Activated CD4-positive, alpha-beta T cell treated with anti-CD3 and anti-CD28 coated beads for 36 hours (primary cell): ENCODE measurements around the gene SETDB1. TPM values are rescaled to one million over a fixed set of nuclear protein-coding genes. Genes with fewer than 3 reads are reported as not detected.

Experiments
- ATAC-seq: fragments of 200-7000 bp; cut with Tn5 transposase; one replicate; pipeline ENCODE4 v1.10.0; 2021; ENCODE audit warnings: mild to moderate bottlenecking, moderate library complexity
- CTCF ChIA-PET: fragments of 350-600 bp; sonication (Branson Sonifier 250); formaldehyde crosslinking; loops from one replicate; lab custom pipeline; 2021; ENCODE audit warnings: antibody characterized with exemption; lab: Charles Lee
- POLR2A ChIA-PET: fragments of 350-600 bp; sonication (Branson Sonifier 250); formaldehyde crosslinking; loops from one replicate; lab custom pipeline; 2021; ENCODE audit warnings: antibody characterized with exemption, inconsistent platforms; lab: Charles Lee
- DNase-seq: peaks from one replicate; pipeline ENCODE4 v3.0.0-alpha.2; 2020
- H3K27ac Mint-ChIP-seq: one replicate; pipeline ENCODE4 v1.8.0; 2021; ENCODE audit warnings: mixed read lengths
- H3K27me3 Mint-ChIP-seq: one replicate; pipeline ENCODE4 v1.8.0; 2021; ENCODE audit warnings: mixed read lengths
- H3K36me3 Mint-ChIP-seq: one replicate; pipeline ENCODE4 v1.8.0; 2021; ENCODE audit warnings: low read depth, mixed read lengths
- H3K4me1 Mint-ChIP-seq: one replicate; pipeline ENCODE4 v1.8.0; 2021; ENCODE audit warnings: mixed read lengths
- H3K4me3 Mint-ChIP-seq: one replicate; pipeline ENCODE4 v1.8.0; 2021; ENCODE audit warnings: mild to moderate bottlenecking, moderate library complexity, mixed read lengths
- H3K9me3 Mint-ChIP-seq: one replicate; pipeline ENCODE4 v1.8.0; 2021; ENCODE audit warnings: low read depth, mixed read lengths
- intact Hi-C, 2 experiments: fragments of 100-400 bp; cut with DNase I in 1 of 2; cut with micrococcal nuclease in 1 of 2; formaldehyde crosslinking; loops; one replicate each; pipeline versions ENCODE4 v1.14.2 to v1.15.1; 2022 to 2024; cut with DNase I, micrococcal nuclease
- total RNA-seq, 2 experiments: library from RNA; stranded (reverse); gene quantifications; one replicate each; pipeline ENCODE4 v1.2.3, GENCODE V29; 2021

The SETDB1 gene
- total RNA-seq, 2 experiments from 2014 or later, result 48.8 to 52.7 TPM

- DNase-seq, result no peak
- H3K4me3 Mint-ChIP-seq, result no peak overlapping the region
- POLR2A ChIA-PET, result no interaction called here
- no peak for ATAC-seq
- H3K4me1 Mint-ChIP-seq, result peaks cover 7% of the 10 kb centered on the region
- CTCF ChIA-PET, result no interaction called here
- H3K27ac Mint-ChIP-seq, result no peak overlapping the region
- H3K9me3 Mint-ChIP-seq, result no peaks in the 10 kb centered on the region
- H3K36me3 Mint-ChIP-seq, result no peaks in the 10 kb centered on the region
- intact Hi-C loops, result no loop called here
- no peaks in the 10 kb centered on the region for H3K27me3 Mint-ChIP-seq
Observed at GRCh38 chr1:150902751-150903150, 23.4 kb upstream of the SETDB1 start.

- Mint-ChIP-seq H3K4me3 (no peak overlapping the region), H3K27ac (no peak overlapping the region), H3K9me3 (no peaks in the 10 kb centered on the region), H3K36me3 (no peaks in the 10 kb centered on the region), H3K27me3 (no peaks in the 10 kb centered on the region), H3K4me1 (peaks cover 7% of the 10 kb centered on the region)
- ATAC-seq, result no peak
- no peak for DNase-seq
- ChIA-PET POLR2A (no interaction called here), CTCF (no interaction called here)
- intact Hi-C loops, result no loop called here
Observed at GRCh38 chr1:150905301-150905700, 20.9 kb upstream of the SETDB1 start.

- ATAC-seq, result no peak
- Mint-ChIP-seq H3K4me1 (peaks cover 7% of the 10 kb centered on the region), H3K9me3 (no peaks in the 10 kb centered on the region), H3K27me3 (no peaks in the 10 kb centered on the region), H3K27ac (no peak overlapping the region), H3K36me3 (no peaks in the 10 kb centered on the region), H3K4me3 (no peak overlapping the region)
- POLR2A ChIA-PET, result no interaction called here
- CTCF ChIA-PET, result no interaction called here
- intact Hi-C loops, result no loop called here
- DNase-seq, result no peak
Observed at GRCh38 chr1:150906329-150906728, 19.8 kb upstream of the SETDB1 start.

GRCh38 chr1:150906813-150907212, 19.4 kb upstream of the SETDB1 start:
- ChIA-PET CTCF (interaction anchor here (0.8 to 1.0 kb wide), 2 partner anchors 16 to 89 kb away, joined by 3 read pairs; no protein-coding TSS in a partner anchor), POLR2A (interaction anchor here (0.7 kb wide), 1 partner anchor 244 kb away, joined by 4 read pairs; no protein-coding TSS in a partner anchor)
- ATAC-seq (no peak), DNase-seq (no peak)
- Mint-ChIP-seq H3K27me3 (no peaks in the 10 kb centered on the region), H3K27ac (no peak overlapping the region), H3K4me3 (no peak overlapping the region), H3K9me3 (no peaks in the 10 kb centered on the region), H3K36me3 (no peaks in the 10 kb centered on the region), H3K4me1 (peaks cover 7% of the 10 kb centered on the region)
- intact Hi-C loops, result no loop called here

GRCh38 chr1:150909585-150910180, 16.5 kb upstream of the SETDB1 start:
- intact Hi-C loops, result loop anchor here in 1 of 2 experiments (2.0 kb wide), 1 partner anchor 19 kb away; no protein-coding TSS in a partner anchor
- CTCF ChIA-PET, result interaction anchor here (0.6 kb wide), 1 partner anchor 208 kb away, joined by 3 read pairs; no protein-coding TSS in a partner anchor
- Mint-ChIP-seq H3K27me3 (no peaks in the 10 kb centered on the region), H3K9me3 (no peaks in the 10 kb centered on the region), H3K27ac (no peak overlapping the region), H3K4me3 (no peak overlapping the region), H3K36me3 (no peaks in the 10 kb centered on the region), H3K4me1 (peaks cover 7% of the 10 kb centered on the region)
- POLR2A ChIA-PET, result no interaction called here
- DNase-seq (no peak), ATAC-seq (no peak)

GRCh38 chr1:150912623-150913022, 13.5 kb upstream of the SETDB1 start:
- Mint-ChIP-seq H3K27me3 (no peaks in the 10 kb centered on the region), H3K4me3 (no peak overlapping the region), H3K36me3 (no peaks in the 10 kb centered on the region), H3K9me3 (no peaks in the 10 kb centered on the region), H3K27ac (no peak overlapping the region), H3K4me1 (no peaks in the 10 kb centered on the region)
- CTCF ChIA-PET, result interaction anchor here (0.6 to 1.2 kb wide), 3 partner anchors 9 to 823 kb away, joined by 3 to 7 read pairs (median 4); no protein-coding TSS in a partner anchor
- ATAC-seq (no peak), DNase-seq (no peak)
- intact Hi-C loops, result no loop called here
- POLR2A ChIA-PET, result interaction anchor here (0.7 kb wide), 1 partner anchor 155 kb away, joined by 3 read pairs; no protein-coding TSS in a partner anchor

- POLR2A ChIA-PET, result no interaction called here
Observed at GRCh38 chr1:150917387-150917786, 8.8 kb upstream of the SETDB1 start.

GRCh38 chr1:150922519-150922975, 3.6 kb upstream of the SETDB1 start:
- intact Hi-C loops, result loop anchor here (1.0 to 2.0 kb wide), 9 partner anchors 46 to 361 kb away; partner anchors contain the start of genes ARNT (in 2 of the 2), CTSS (in 2 of the 2) and ENSA (in 1 of the 2)

More at GRCh38 chr1:150917387-150917786, 8.8 kb upstream of the SETDB1 start:
- H3K9me3 Mint-ChIP-seq, result no peaks in the 10 kb centered on the region
- intact Hi-C loops, result no loop called here
- ATAC-seq (no peak), DNase-seq (no peak)
- no peak overlapping the region for H3K27ac Mint-ChIP-seq
- H3K4me1 Mint-ChIP-seq, result peaks cover 6% of the 10 kb centered on the region
- CTCF ChIA-PET, result no interaction called here
- H3K27me3 Mint-ChIP-seq, result no peaks in the 10 kb centered on the region
- no peaks in the 10 kb centered on the region for H3K36me3 Mint-ChIP-seq
- H3K4me3 Mint-ChIP-seq, result no peak overlapping the region

GRCh38 chr1:150925080-150925479, 1.1 kb upstream of the SETDB1 start:
- POLR2A ChIA-PET, result interaction anchor here (1.4 kb wide), 1 partner anchor 360 kb away, joined by 9 read pairs; no protein-coding TSS in a partner anchor
- Mint-ChIP-seq H3K27ac (peak overlapping the region; percentile 96), H3K27me3 (no peaks in the 10 kb centered on the region), H3K36me3 (peaks cover 26% of the 10 kb centered on the region), H3K4me3 (peak overlapping the region; percentile 89), H3K4me1 (peaks cover 29% of the 10 kb centered on the region), H3K9me3 (no peaks in the 10 kb centered on the region)
- CTCF ChIA-PET, result interaction anchor here (1.6 kb wide), 1 partner anchor 80 kb away, joined by 3 read pairs; no protein-coding TSS in a partner anchor
- DNase-seq (peak; percentile 40), ATAC-seq (no peak)
- intact Hi-C loops, result loop anchor here (5.0 kb wide), 4 partner anchors 147 to 603 kb away; partner anchors contain the start of genes ENSA (in 1 of the 2), GABPB2 (in 1 of the 2), MCL1 (in 1 of the 2) and PRPF3 (in 1 of the 2)

More at GRCh38 chr1:150922519-150922975, 3.6 kb upstream of the SETDB1 start:
- POLR2A ChIA-PET, result interaction anchor here (0.5 to 1.2 kb wide), 8 partner anchors 32 to 689 kb away, joined by 3 to 8 read pairs (median 4); partner anchors contain the start of gene CTSS
- peak; percentile 89 for ATAC-seq
- Mint-ChIP-seq H3K4me1 (peaks cover 24% of the 10 kb centered on the region), H3K27ac (peak overlapping the region; percentile 69), H3K4me3 (no peak overlapping the region), H3K9me3 (no peaks in the 10 kb centered on the region), H3K36me3 (peaks cover 3% of the 10 kb centered on the region), H3K27me3 (no peaks in the 10 kb centered on the region)
- CTCF ChIA-PET, result interaction anchor here (0.5 to 2.5 kb wide), 35 partner anchors 8 to 362 kb away, joined by 3 to 14 read pairs (median 4); partner anchors contain the start of genes ENSA and GOLPH3L
- peak; percentile 91 for DNase-seq

GRCh38 chr1:150927624-150928023, 1.5 kb downstream of the SETDB1 start:
- DNase-seq, result no peak
- peaks cover 48% of the 10 kb centered on the region for H3K36me3 Mint-ChIP-seq
- no peaks in the 10 kb centered on the region for H3K27me3 Mint-ChIP-seq
- H3K9me3 Mint-ChIP-seq, result peaks cover 5% of the 10 kb centered on the region
- H3K27ac Mint-ChIP-seq, result no peak overlapping the region
- intact Hi-C loops, result loop anchor here (2.0 to 5.0 kb wide), 7 partner anchors 19 to 605 kb away; partner anchors contain the start of genes CDC42SE1 (in 1 of the 2), ENSA (in 1 of the 2), GABPB2 (in 1 of the 2) and MCL1 (in 1 of the 2)
- ATAC-seq, result no peak
- POLR2A ChIA-PET, result no interaction called here
- peak overlapping the region; percentile 89 for H3K4me3 Mint-ChIP-seq
- H3K4me1 Mint-ChIP-seq, result peaks cover 21% of the 10 kb centered on the region
- CTCF ChIA-PET, result interaction anchor here (0.7 to 1.6 kb wide), 3 partner anchors 12 to 52 kb away, joined by 3 to 7 read pairs (median 3); no protein-coding TSS in a partner anchor

- H3K4me1 Mint-ChIP-seq, result peaks cover 16% of the 10 kb centered on the region
Observed at GRCh38 chr1:150928286-150928685, 2.1 kb downstream of the SETDB1 start.

More at GRCh38 chr1:150928286-150928685, 2.1 kb downstream of the SETDB1 start:
- peaks cover 50% of the 10 kb centered on the region for H3K36me3 Mint-ChIP-seq
- ATAC-seq (no peak), DNase-seq (no peak)
- peaks cover 5% of the 10 kb centered on the region for H3K9me3 Mint-ChIP-seq
- CTCF ChIA-PET, result interaction anchor here (1.6 kb wide), 1 partner anchor 51 kb away, joined by 7 read pairs; no protein-coding TSS in a partner anchor
- H3K27ac Mint-ChIP-seq, result no peak overlapping the region
- no peaks in the 10 kb centered on the region for H3K27me3 Mint-ChIP-seq
- POLR2A ChIA-PET, result no interaction called here
- H3K4me3 Mint-ChIP-seq, result no peak overlapping the region
- intact Hi-C loops, result loop anchor here (2.0 to 5.0 kb wide), 5 partner anchors 19 to 606 kb away; partner anchors contain the start of genes ENSA (in 1 of the 2), GABPB2 (in 1 of the 2), MCL1 (in 1 of the 2) and PRPF3 (in 1 of the 2)
